Putamen (tissue), 1 donor: Measurements from ENCODE around the gene ARHGEF10L.
A peak's percentile ranks its signal among the peaks of the same experiment; 100 is the strongest.

Source experiments
- DNase-seq: peaks from one replicate; pipeline ENCODE4 v3.0.0-alpha.2; 2016; ENCODE audit warnings: low spot score

The ARHGEF10L gene

GRCh38 chr1:17550729-17551584 lies 11.5 kb downstream of the ARHGEF10L start:
- no peak for DNase-seq

DNA sequence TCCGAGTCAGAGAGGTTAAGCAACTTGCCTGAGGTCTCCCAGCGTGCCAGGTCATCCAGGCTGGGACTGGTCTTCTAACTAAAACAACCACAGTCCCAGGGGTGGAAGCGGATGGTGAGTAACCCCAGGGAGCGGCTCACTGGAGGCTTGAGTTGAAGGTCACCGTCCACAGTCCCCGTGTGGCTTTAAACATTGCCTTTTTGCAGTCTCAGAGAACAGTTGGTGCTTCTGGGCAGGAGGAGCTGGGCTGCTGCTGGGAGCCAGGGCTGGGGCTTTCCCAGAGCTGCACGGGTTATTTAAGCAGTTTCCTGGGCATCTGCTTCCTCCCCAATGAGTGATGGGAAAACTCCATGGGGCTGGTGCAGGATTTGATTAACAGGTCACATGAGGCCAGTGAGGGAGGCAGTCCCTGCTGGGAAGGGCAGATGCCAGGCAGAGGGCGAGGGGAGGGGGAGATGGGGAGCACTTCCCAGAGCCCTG lies 12.3 kb downstream of the ARHGEF10L start:
- no peak for DNase-seq

DNA sequence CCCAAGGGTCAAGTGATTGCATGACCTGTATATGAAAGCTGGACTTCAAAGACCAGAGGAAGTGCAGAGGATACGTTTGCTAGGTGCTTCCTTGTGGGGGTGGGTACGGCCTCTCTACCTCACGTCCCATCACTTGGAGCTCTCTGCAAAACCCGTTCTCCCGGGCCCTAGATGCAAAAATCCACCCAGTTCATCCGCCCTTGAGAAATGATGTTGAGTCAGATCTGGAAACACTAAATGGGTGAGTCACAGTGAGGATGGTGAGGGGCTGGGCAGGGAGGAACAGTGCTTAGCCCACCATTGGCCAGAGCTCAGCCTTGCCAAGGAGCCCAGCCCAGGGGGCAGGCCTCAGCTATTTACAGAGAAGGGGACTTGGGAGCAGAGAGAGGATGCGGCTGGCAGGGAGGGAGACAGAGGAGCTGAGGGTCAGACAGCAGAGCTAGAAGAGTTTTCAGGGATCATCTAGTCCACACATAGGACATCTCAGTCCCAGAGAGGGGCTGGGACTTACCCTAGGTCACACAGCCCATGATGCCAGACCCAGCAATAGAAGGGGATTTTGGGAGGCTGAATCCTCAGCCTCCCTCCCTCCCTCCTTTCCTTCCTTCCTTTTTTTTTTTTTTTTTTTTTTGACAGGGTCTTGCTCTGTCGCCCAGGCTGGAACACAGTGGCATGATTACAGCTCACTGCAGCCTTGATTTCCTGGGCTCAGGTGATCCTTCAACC lies 14.6 kb downstream of the ARHGEF10L start:
- no peak for DNase-seq

DNA sequence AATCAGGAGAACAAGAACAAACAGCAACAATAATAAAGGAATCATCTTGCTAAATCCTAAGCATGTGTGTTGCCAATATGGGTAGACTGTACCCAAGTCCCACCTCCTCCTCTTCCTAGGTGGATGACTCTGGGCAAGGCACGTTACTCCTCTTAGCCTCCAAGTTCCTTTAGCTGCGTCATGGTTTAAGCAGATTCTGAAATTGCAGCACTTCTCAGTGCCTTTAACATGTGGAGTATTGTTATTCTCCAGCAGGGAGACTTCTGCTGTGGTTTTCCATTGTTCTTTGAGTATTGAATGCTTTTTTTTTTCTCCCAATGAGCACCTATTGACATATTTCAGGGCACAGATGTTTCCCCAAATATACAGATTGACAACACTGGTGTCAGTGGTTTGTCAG lies 15.5 kb downstream of the ARHGEF10L start:
- DNase-seq = no peak

- no peak for DNase-seq
These were observed 18.5 kb downstream of the ARHGEF10L start for GRCh38 chr1:17557986-17558385.

GRCh38 chr1:17558541-17558940 lies 19.0 kb downstream of the ARHGEF10L start:
- no peak for DNase-seq

DNA sequence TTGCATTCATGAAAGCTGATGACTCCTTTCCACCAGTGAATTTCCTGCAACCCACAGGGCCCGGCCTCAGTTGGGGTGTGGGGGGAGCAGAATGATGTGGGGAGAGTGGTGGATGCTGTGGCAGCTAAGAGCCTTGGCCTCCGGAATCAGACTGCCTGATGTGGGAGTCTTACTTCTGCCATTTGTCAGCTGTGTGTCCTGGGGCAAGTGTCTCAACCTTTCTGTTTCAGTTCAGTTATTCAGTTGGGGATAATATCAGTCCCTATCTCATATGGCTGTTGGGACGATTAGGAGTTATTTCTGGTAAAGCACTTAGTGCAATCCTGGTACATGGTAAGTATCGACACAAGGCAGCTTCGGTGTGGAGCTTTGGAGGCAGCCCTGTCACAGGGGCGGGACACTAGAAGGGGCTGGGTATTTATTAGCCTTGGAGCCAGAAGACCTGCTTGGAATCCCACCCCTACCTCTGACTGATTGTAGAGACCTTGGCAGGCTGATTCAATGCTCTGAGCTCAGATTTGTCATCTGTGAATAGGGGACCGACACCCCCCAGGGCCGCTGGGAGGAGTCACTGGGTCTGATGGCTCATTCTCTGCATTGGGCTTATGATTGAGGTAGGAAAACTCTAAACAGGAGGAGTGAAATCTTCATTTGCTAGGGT lies 19.6 kb downstream of the ARHGEF10L start:
- DNase-seq = no peak

DNA sequence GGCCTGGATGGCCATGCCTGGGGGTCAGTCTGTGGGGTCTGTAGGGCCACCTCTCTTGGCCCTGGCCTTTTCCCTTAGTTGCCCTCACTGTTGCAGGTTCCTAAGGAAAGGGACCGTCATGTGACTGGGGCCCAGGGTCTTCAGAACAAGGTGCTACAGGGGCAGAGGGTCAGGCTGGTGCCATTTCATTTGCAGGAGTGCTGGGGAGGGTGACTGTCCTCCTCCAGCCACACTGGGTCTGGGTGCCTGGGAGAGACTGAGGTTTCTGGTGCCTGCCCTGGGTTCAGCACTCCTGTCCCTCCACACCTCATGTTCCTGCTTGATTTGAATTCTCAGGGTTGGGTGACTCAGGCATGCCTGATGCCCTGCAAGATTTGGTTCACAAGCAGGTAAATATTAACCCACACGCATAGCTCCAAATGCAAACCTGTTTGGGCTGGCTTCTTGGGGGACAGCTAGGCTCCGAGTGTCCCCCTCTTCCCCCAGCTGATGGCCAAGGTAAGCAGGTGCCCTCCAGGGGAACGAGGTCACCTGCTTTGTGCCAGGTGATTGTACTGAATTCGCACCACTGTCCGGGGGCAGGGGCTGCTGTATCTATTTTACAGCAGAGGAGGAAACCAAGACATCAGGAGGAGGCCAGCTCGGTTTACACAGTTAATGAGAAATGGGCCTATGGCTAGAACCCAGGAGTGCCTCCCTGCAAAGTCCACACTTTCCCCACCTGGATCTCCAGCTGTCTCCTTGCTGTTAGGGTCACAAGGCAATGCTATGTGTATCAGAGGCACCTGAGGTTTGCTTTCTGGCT lies 20.3 kb downstream of the ARHGEF10L start:
- DNase-seq = no peak

- peak; percentile 39 for DNase-seq
These were observed 21.7 kb downstream of the ARHGEF10L start for GRCh38 chr1:17561247-17561548.

DNA sequence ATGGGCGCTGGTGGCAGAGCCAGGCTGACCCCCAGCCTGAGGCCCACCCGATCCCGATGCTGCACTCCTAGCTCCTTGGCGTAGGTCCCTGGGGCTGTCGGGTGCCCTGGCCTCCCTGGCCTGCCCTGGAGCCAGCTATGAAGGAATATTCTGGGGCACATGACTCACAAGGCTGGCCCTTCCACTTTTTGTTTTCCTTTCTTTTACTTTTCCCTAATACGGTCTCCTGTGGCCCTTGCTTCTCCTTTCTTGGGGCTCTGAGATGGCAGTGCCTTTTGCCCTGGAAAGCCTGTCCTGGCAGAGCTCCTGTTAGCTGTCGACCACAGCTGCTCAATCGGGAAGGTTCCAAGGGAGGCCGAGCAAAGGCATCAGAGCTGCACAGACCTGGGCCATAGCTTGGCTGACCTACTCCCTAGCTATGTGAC lies 22.1 kb downstream of the ARHGEF10L start:
- no peak for DNase-seq

DNA sequence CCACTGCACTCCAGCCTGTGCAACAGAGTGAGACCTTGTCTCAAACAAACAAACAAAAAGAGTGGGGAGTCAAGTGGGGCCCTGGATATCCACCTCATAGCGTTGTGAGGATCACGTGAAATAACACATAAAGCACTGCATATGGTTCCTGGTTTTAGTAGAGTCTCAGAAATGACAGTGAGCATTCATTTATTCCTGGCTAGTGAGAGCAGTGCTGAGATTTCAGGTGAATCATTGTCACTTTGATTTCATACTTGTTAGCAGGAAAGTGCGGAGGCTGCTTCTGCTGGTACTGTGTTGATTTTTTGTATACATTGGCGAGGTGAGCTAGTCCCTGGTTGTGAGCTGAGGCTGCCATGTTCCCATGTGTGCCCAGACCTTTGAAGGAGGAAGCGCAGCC lies 22.9 kb downstream of the ARHGEF10L start:
- no peak for DNase-seq

GRCh38 chr1:17563494-17564281 lies 24.2 kb downstream of the ARHGEF10L start:
- DNase-seq = no peak

- DNase-seq = no peak
These were observed 25.2 kb downstream of the ARHGEF10L start for GRCh38 chr1:17564458-17565393.

GRCh38 chr1:17565461-17566252 lies 26.2 kb downstream of the ARHGEF10L start:
- DNase-seq = peak; percentile 27

GRCh38 chr1:17566417-17566816 lies 26.9 kb downstream of the ARHGEF10L start:
- no peak for DNase-seq

DNA sequence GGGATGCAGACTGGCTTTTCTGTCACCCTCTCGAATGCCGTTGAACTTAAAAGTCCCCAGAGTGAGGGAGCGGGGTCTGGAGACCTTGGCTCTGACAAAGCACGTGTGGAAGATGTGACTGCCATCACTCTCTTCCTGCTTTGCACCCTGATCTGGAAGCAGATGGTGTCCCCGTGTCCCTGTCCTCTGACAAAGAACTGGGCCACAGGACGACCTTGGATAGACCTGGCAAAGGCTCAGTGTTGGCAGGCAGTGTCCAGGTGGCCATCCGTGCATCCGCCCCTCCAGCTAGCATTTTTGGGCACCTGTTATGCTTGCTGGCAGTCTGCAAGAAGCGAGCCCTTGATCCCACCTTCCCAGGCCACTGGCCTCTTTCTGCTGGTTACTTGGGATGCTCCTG lies 27.4 kb downstream of the ARHGEF10L start:
- DNase-seq = no peak

DNA sequence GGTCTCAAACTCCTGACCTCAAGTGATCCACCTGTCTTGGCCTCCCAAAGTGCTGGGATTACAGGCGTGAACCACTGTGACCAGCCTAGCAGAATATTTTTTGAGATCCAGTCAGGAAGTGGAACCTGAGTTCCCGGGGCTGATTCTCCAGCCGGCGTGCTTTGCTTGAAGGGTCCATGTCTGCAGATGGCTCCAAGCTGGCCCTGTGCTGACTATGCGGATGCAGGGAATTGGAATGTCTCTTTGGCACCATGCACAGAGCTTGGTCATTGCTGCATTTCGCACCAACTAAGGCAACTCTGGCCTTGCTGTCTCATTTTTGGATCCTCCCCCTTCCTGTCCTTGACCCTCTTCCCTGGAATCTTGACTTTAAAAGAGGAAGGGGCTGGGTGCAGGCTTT lies 28.1 kb downstream of the ARHGEF10L start:
- DNase-seq = no peak

- DNase-seq = no peak
These were observed 28.8 kb downstream of the ARHGEF10L start for GRCh38 chr1:17568014-17568900.
